Mesothelial cell of epicardium (in vitro differentiated cells): ENCODE measurements around the gene HOXB8. TPM values are rescaled to one million over a fixed set of nuclear protein-coding genes. Genes with fewer than 3 reads are reported as not detected.

ENCODE experiments used
- DNase-seq, 2 experiments: peaks; one replicate each; pipeline ENCODE4 v3.0.0; 2021; ENCODE audit warnings: low spot score in 2 of 2; ENCODE audit not compliant: unreplicated experiment in 2 of 2
- H3K27ac Mint-ChIP-seq: 2 replicates; pipeline ENCODE4 v1.8.0; 2021; ENCODE audit warnings: mixed read lengths
- H3K27me3 Mint-ChIP-seq: 2 replicates; pipeline ENCODE4 v1.8.0; 2021; ENCODE audit warnings: low read depth, mixed read lengths
- H3K36me3 Mint-ChIP-seq: 2 replicates; pipeline ENCODE4 v1.8.0; 2021; ENCODE audit warnings: mixed read lengths
- H3K4me1 Mint-ChIP-seq: 2 replicates; pipeline ENCODE4 v1.8.0; 2021; ENCODE audit warnings: mixed read lengths
- H3K4me3 Mint-ChIP-seq: 2 replicates; pipeline ENCODE4 v1.8.0; 2021; ENCODE audit warnings: mild to moderate bottlenecking, moderate library complexity, mixed read lengths
- H3K9me3 Mint-ChIP-seq: 2 replicates; pipeline ENCODE4 v1.8.0; 2021; ENCODE audit warnings: mixed read lengths
- total RNA-seq: library from RNA; stranded (reverse); gene quantifications from 3 replicates; pipeline ENCODE4 v1.2.1, GENCODE V29; 2021
- TF ChIP-seq, protein P1 (sequence below): fragments of 200-600 bp; sonication (generic); IDR thresholded peaks from one replicate; pipeline ENCODE4 v1.5.0; 2021; ENCODE audit warnings: antibody characterized with exemption; ENCODE audit not compliant: unreplicated experiment

HOXB8 gene
- total RNA-seq, 1 donor from 2014 or later, result 78.8 TPM

DNA sequence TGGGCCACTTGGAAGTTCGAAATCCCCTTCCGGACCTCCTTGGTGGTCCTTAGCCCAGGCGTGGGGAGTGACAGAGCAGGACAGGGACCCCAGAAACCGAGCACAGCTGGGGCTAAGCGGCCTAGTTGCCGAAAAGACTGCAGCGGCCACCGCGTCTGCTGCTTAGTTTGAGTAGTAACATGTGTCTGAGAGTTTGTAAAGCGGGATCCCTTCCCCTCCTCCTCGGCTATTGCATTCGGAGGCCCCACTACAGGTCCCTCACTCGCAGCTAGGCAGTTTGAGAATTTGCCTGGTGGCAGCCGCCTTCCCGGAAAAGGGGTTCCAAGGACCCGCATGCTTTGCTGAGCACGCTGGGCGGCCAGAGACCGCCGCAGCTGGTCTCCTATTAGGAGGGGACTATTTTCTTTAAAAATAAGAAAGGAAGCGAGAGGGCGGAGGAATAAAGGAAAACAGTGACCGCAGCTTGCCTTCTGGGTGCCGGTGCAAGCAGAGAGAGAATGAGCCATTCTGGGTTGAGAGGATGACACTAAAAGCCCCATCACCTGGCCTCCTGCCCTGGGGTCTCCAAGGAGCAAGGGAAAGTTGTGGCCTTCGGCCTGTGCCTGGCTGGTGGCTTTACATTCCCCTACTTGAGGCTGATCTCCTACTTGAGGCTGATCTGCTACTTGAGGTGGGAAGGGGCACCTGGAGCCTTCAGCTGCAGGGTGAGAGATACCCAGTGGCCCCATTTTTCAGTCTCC is 20.4 kb downstream of the HOXB8 start:
- H3K4me1 Mint-ChIP-seq, result peaks cover 64% of the 10 kb centered on the region

DNA sequence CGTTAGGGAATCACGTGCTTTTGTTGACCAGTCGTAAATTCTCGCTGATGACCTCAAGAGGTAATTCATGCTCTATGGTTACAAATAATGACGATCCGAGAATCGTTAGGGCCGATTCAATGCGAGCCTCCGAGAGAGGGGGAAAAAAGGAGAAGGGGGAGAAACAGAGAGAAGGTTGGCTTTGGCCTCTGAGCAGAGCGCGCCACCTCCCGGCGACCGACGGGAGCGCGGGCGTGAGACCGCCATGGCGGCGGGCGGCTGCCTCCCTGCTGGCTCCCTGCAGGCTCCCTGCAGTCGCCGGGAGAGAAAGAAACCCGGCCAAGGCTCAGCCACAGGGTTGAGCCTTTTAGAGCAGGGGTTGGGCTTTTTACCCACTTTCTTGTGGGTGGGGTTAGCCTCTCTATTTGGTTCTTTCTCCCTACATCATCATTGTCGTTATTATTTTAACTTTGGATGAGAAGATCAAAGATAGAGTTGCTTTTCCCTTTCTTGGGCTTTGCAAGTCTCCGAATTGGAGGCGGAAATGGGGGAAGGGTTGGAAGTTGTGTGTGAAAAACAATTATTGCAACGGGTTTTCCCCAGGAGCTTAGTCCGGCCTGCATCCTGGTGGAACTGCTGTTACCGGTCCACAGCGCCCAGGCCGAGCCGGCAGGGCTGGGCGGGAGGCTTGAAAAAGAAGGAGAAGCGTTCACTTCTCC is 21.1 kb downstream of the HOXB8 start:
- Mint-ChIP-seq H3K4me3 (peak overlapping the region; percentile 90), H3K27ac (peak overlapping the region; percentile 100), H3K36me3 (peaks cover 22% of the 10 kb centered on the region), H3K4me1 (peaks cover 56% of the 10 kb centered on the region), H3K9me3 (no peaks in the 10 kb centered on the region), H3K27me3 (no peaks in the 10 kb centered on the region)
- TF ChIP-seq, protein P1, sequence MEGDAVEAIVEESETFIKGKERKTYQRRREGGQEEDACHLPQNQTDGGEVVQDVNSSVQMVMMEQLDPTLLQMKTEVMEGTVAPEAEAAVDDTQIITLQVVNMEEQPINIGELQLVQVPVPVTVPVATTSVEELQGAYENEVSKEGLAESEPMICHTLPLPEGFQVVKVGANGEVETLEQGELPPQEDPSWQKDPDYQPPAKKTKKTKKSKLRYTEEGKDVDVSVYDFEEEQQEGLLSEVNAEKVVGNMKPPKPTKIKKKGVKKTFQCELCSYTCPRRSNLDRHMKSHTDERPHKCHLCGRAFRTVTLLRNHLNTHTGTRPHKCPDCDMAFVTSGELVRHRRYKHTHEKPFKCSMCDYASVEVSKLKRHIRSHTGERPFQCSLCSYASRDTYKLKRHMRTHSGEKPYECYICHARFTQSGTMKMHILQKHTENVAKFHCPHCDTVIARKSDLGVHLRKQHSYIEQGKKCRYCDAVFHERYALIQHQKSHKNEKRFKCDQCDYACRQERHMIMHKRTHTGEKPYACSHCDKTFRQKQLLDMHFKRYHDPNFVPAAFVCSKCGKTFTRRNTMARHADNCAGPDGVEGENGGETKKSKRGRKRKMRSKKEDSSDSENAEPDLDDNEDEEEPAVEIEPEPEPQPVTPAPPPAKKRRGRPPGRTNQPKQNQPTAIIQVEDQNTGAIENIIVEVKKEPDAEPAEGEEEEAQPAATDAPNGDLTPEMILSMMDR, result peak; percentile 94
- peak; percentile 81 to 96 for DNase-seq

More for the DNA sequence above, 20.4 kb downstream of the HOXB8 start:
- Mint-ChIP-seq H3K27me3 (no peaks in the 10 kb centered on the region), H3K9me3 (no peaks in the 10 kb centered on the region), H3K36me3 (peaks cover 22% of the 10 kb centered on the region), H3K27ac (peak overlapping the region; percentile 100), H3K4me3 (peak overlapping the region; percentile 90)
- no peak for DNase-seq
- TF ChIP-seq, protein P1, result no peak

DNA sequence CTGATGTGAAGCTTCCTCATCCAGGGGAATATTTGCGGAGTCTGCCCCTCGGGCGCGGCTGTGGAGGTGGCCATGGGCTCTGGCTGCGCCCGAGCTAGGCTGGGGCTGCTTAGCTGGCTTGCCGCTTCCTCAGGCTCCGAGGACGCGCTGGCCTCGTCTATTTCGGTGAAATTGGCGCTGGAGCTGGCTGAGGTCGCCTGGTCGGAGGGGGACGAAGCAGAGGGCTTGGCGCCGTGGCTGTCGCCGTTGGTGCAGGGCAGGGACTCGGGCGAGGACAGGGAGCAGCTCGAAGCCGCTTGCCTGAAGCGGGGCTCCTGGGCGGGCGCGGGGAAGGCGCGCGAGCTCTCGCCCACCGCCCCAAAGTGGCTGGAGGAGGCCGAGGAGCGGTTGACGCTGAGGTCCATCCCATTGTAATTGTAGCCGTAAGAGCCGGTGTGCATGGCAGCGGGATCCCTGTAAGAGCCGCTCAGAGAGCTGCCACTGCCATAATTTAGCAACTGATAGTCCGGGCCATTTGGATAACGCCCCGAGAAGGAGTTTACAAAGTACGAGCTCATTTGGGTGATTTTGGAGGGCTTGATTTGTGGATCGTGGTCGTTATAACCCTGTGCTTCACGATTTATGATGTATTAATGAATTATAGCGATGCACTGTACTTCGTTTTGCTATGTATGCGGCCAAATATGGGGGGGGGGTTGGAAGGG is 21.8 kb downstream of the HOXB8 start, which contains the start of gene HOXB5:
Gene HOXB5 (minus strand): TSS at position 654 of the 704 bp plus-strand sequence. CDS start 97 bp downstream, at position 557.
- TF ChIP-seq, protein P1, result no peak
- peak in 1 of 2 experiments; percentile 67 for DNase-seq
- Mint-ChIP-seq H3K27me3 (no peaks in the 10 kb centered on the region), H3K36me3 (peaks cover 22% of the 10 kb centered on the region), H3K9me3 (no peaks in the 10 kb centered on the region), H3K4me1 (peaks cover 49% of the 10 kb centered on the region), H3K27ac (peak within 1 kb of the TSS; percentile 100), H3K4me3 (peak within 1 kb of the TSS; percentile 90)

DNA sequence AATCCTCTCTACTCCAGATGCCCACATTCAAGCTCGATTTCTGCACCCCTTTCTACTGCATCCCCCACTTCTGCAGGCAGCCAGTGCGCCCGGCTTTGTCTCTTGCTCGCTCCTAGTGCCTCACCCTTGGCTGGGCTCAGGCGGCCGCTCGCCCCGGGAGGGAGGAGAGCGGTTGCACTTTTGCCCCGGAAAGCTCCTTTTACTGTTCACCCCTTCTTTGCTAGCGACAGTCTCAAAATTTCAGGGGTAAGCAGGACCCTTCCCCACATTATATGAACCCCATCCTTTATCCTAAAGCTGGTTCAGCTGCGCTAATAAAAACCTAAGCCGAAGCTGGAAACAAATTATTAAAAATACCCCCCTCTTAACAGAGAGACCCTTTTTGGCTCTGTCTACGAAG is 22.5 kb downstream of the HOXB8 start:
- Mint-ChIP-seq H3K4me1 (peaks cover 48% of the 10 kb centered on the region), H3K4me3 (peak overlapping the region; percentile 90), H3K27me3 (no peaks in the 10 kb centered on the region), H3K9me3 (no peaks in the 10 kb centered on the region), H3K36me3 (peaks cover 26% of the 10 kb centered on the region), H3K27ac (peak overlapping the region; percentile 100)
- TF ChIP-seq, protein P1, result no peak
- DNase-seq, result no peak

DNA sequence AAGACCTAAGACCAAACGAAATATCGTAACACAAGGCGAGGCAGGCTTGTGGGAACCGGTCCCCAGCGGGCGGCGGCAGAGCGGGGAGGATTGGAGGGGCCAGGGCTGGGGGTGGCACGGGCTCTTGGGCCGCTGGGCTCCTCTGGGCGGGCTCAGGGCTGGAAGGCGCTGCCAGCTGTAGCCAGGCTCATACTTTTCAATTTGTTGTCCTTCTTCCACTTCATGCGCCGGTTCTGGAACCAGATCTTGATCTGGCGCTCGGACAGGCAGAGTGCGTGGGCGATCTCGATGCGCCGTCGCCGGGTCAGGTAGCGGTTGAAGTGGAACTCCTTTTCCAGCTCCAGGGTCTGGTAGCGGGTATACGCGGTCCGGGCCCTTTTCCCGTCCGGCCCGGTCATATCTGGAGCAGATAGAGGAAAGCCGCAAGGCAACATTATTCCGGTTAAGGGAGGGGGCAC is 23.0 kb downstream of the HOXB8 start:
- DNase-seq, result no peak
- no peaks in the 10 kb centered on the region for H3K9me3 Mint-ChIP-seq
- H3K36me3 Mint-ChIP-seq, result peaks cover 30% of the 10 kb centered on the region
- TF ChIP-seq, protein P1, result no peak
- no peaks in the 10 kb centered on the region for H3K27me3 Mint-ChIP-seq
- peaks cover 52% of the 10 kb centered on the region for H3K4me1 Mint-ChIP-seq
- peak overlapping the region; percentile 90 for H3K4me3 Mint-ChIP-seq
- peak overlapping the region; percentile 100 for H3K27ac Mint-ChIP-seq
